Colonic mucosa (tissue), 4 donors: ENCODE results near the gene HELB. TPM values are rescaled to one million over a fixed set of nuclear protein-coding genes. Genes with fewer than 3 reads are reported as not detected.
A peak's percentile ranks its signal among the peaks of the same experiment; 100 is the strongest.

ENCODE experiments used
- DNase-seq: peaks from one replicate; pipeline ENCODE4 v3.0.0-alpha.2; 2020
- H3K27ac ChIP-seq: fragments of 200-600 bp; one replicate; pipeline ENCODE4 v1.8.0; 2021
- H3K27me3 ChIP-seq: fragments of 200-600 bp; one replicate; pipeline ENCODE4 v1.8.0; 2021
- H3K36me3 ChIP-seq: fragments of 200-600 bp; one replicate; pipeline ENCODE4 v1.8.0; 2021
- H3K4me1 ChIP-seq: fragments of 200-600 bp; one replicate; pipeline ENCODE4 v1.8.0; 2021; ENCODE audit warnings: mild to moderate bottlenecking
- H3K4me3 ChIP-seq: fragments of 200-600 bp; one replicate; pipeline ENCODE4 v1.8.0; 2021
- H3K9ac ChIP-seq, 2 donors: one replicate each; pipeline ENCODE4 v1.7.0; 2013; ENCODE audit warnings: control low read depth in 2 of 2, low read depth in 2 of 2, low read length in 2 of 2
- H3K9me3 ChIP-seq: fragments of 200-600 bp; one replicate; pipeline ENCODE4 v1.8.0; 2021
- intact Hi-C: fragments of 100-400 bp; cut with DNase I; formaldehyde crosslinking; loops from one replicate; pipeline ENCODE4 v1.14.1; 2022
- total RNA-seq, 2 donors: library from RNA; stranded (reverse); fragmentation: NEBNext Ultra II Directional in 1 of 2; extraction: Animal tissue kit (Norgen Biotek cat#: 25700) in 1 of 2; gene quantifications; one replicate each; pipeline ENCODE4 v1.2.1, GENCODE V29; 2021
- TF ChIP-seq, protein P1 (sequence below): fragments of 200-600 bp; IDR thresholded peaks from one replicate; pipeline ENCODE4 v1.8.0; 2022; ENCODE audit warnings: antibody characterized with exemption, mild to moderate bottlenecking
- donor health status: healthy.
- donor health status: DM: no; HTN: no; CAD: no.
- donor health status: DM: no; HTN: no; CAD: no.

HELB gene
- 1 to 10 TPM; 4.5 to 5.2 TPM for total RNA-seq

DNA sequence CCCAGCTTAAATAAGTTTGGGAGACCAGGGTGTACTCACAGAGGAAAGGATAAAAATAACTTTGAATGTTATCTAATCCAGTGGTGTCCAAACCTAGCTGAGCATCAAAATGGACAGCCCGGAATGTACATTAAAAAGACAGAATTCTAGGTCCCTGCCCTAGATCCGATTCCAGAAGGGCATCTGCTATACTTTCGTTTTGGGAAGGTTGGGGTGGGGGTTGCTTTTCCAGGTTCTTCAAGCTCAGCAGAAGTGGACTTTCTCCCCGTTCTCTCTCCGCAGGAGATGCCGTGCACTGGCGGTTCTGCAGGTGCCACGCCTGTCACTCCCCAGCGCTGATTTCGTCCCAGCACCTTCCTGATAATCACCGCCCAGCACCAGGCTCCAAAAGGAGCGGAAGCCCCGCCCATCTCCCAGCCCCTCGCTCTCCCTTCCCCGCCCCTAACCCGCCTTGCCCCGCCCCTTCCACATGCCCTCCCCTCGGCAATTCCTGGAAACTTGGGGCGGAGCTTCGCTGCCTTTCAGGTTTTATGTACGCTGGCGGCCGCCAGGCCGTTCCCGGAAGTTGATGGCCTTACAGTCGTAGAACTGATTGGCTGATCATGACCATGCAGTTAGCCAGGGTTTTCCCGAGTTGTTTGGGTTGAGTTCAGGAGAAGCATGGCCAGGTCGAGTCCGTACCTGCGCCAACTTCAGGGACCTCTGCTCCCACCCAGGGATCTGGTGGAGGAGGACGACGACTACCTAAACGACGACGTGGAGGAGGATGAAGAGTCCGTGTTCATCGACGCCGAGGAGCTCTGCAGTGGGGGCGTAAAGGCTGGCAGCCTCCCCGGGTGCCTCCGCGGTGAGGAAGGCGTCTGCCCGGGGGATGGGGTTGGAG is at the start of gene HELB:
Gene HELB (plus strand): TSS at position 550 of the 883 bp plus-strand sequence. CDS start 111 bp downstream, at position 661.
- H3K9me3 ChIP-seq: no peaks in the 10 kb centered on the region
- H3K4me3 ChIP-seq: peak within 1 kb of the TSS; percentile 74
- H3K27me3 ChIP-seq: no peaks in the 10 kb centered on the region
- peak within 1 kb of the TSS; percentile 87 to 95 for H3K9ac ChIP-seq
- no peaks in the 10 kb centered on the region for H3K4me1 ChIP-seq
- peak; percentile 100 for DNase-seq
- TF ChIP-seq, protein P1, sequence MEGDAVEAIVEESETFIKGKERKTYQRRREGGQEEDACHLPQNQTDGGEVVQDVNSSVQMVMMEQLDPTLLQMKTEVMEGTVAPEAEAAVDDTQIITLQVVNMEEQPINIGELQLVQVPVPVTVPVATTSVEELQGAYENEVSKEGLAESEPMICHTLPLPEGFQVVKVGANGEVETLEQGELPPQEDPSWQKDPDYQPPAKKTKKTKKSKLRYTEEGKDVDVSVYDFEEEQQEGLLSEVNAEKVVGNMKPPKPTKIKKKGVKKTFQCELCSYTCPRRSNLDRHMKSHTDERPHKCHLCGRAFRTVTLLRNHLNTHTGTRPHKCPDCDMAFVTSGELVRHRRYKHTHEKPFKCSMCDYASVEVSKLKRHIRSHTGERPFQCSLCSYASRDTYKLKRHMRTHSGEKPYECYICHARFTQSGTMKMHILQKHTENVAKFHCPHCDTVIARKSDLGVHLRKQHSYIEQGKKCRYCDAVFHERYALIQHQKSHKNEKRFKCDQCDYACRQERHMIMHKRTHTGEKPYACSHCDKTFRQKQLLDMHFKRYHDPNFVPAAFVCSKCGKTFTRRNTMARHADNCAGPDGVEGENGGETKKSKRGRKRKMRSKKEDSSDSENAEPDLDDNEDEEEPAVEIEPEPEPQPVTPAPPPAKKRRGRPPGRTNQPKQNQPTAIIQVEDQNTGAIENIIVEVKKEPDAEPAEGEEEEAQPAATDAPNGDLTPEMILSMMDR: no peak
- intact Hi-C loops: loop anchor here (5.0 kb wide), 1 partner anchor 135 kb away; the partner anchor contains the start of gene TMBIM4
- H3K36me3 ChIP-seq: no peaks in the 10 kb centered on the region
- H3K27ac ChIP-seq: peak within 1 kb of the TSS; percentile 95

DNA sequence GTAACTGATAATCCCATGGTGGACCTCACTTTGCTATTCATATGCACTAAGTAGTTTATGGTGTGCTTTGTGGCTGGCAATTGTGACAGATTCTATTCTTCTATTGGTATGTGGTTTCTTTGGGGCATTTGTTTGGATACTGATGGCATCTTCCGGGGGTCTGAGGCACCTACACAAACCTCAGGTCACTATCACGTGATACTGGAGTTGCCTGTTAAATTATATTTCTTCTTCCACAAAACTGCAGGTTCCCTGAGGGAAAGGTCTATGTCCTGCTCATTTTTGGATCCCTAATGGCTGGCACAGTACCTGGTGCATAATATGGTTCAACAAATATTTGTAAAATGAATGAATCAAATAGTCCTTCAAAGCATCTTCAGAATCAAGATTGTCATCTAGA is 49.5 kb upstream of the HELB start:
- Histone ChIP-seq H3K27ac (no peak overlapping the region), H3K27me3 (no peaks in the 10 kb centered on the region), H3K9me3 (no peaks in the 10 kb centered on the region), H3K36me3 (no peaks in the 10 kb centered on the region), H3K9ac (no peak overlapping the region), H3K4me3 (no peak overlapping the region), H3K4me1 (no peaks in the 10 kb centered on the region)
- TF ChIP-seq, protein P1: no peak
- DNase-seq: no peak
- intact Hi-C loops: no loop called here

DNA sequence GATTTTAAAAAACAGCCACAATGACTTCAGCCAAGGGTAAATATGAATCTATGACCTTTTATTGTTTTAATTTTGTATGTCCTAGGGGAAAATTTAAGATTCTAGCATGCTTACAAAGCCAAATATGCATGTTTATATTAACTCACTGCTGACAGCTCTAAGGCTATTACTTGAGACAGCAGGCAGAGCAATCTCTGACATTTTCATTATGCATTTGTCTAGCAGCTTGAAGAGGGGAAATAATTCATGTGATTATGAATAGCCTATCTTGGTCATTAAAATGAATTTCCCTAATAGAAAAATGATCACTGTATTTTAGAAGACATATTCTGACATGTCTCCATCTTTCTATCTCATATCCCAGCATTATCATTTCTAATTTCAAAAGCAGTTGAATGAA is 46.6 kb upstream of the HELB start:
- H3K4me1 ChIP-seq: no peaks in the 10 kb centered on the region
- no peaks in the 10 kb centered on the region for H3K36me3 ChIP-seq
- no peak overlapping the region for H3K4me3 ChIP-seq
- no peak for DNase-seq
- no peaks in the 10 kb centered on the region for H3K27me3 ChIP-seq
- H3K9me3 ChIP-seq: no peaks in the 10 kb centered on the region
- no peak overlapping the region for H3K27ac ChIP-seq
- TF ChIP-seq, protein P1: no peak
- H3K9ac ChIP-seq: no peak overlapping the region
- intact Hi-C loops: no loop called here

DNA sequence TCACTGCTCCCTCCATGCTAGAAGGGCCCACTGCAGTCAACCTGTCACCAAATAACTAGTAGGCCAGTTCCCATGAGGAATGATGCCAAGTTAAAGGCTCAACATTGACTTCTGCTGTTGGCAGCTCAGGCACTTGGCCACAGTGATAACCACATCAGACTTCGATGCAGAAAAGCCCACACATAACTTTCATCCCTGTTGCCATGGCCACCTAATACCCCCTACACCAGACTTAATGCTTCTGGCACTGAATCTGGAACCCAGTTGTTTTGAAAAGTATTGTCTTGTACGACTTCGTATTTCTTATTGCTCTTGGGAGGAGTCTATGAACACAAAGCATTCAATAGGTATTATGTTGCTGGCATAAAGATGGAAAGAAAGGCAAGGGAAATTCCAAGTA is 44.3 kb upstream of the HELB start:
- H3K4me1 ChIP-seq: no peaks in the 10 kb centered on the region
- DNase-seq: no peak
- no peaks in the 10 kb centered on the region for H3K36me3 ChIP-seq
- H3K4me3 ChIP-seq: no peak overlapping the region
- no peaks in the 10 kb centered on the region for H3K9me3 ChIP-seq
- TF ChIP-seq, protein P1: no peak
- H3K27ac ChIP-seq: no peak overlapping the region
- intact Hi-C loops: no loop called here
- no peaks in the 10 kb centered on the region for H3K27me3 ChIP-seq
- H3K9ac ChIP-seq: no peak overlapping the region

DNA sequence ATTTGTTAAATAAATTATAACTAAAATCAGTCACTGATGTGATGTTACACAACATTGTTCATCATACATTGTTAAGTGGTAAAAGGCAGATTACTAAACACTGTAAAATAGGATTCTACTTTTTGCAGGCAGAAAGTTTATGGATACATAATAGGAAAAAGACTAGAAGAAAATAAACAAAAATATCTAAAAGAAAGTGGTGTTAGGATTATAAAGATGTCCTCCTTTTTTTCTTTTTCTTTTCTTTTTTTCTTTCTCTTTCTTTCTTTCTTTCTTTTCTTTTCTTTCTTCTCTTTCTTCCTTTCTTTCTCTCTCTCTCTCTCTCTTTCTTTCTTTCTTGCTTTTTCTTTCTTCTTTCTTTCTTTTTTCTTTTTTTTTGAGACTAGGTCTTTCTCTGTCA is 39.6 kb upstream of the HELB start:
- H3K36me3 ChIP-seq: no peaks in the 10 kb centered on the region
- H3K9ac ChIP-seq: no peak overlapping the region
- intact Hi-C loops: no loop called here
- TF ChIP-seq, protein P1: no peak
- H3K27me3 ChIP-seq: no peaks in the 10 kb centered on the region
- no peak for DNase-seq
- H3K4me1 ChIP-seq: no peaks in the 10 kb centered on the region
- H3K27ac ChIP-seq: no peak overlapping the region
- no peak overlapping the region for H3K4me3 ChIP-seq
- no peaks in the 10 kb centered on the region for H3K9me3 ChIP-seq
